A673 (cell line): Measurements from ENCODE around the gene ATXN2. TPM values are rescaled to one million over a fixed set of nuclear protein-coding genes. Genes with fewer than 3 reads are reported as not detected.
"Not testable (repeated sequence)": the region's sequence is repeated elsewhere in the genome, so short reads cannot be mapped to it uniquely, and the experiment has no call there.

Experiments used
- BruUV-seq: library from RNA; stranded (reverse); fragments of 400-500 nt; replicated peaks from 2 replicates; lab custom pipeline; 2021; lab: Mats Ljungman, UMichigan
- CTCF ChIA-PET: fragments of 300-600 bp; sonication (Branson Sonifier 250); formaldehyde crosslinking; loops from one replicate; lab custom pipeline; 2022; ENCODE audit warnings: antibody characterized with exemption; lab: Charles Lee
- POLR2A ChIA-PET: fragments of 300-600 bp; sonication (Branson Sonifier 250); formaldehyde crosslinking; loops from one replicate; lab custom pipeline; 2022; ENCODE audit warnings: antibody characterized with exemption; ENCODE audit not compliant: low non-redundant PET; lab: Charles Lee
- DNase-seq: peaks from one replicate; pipeline ENCODE4 v3.0.0-alpha.2; 2015; ENCODE audit warnings: low spot score
- H3K27ac ChIP-seq: fragments of 200-600 bp; sonication (generic); 2 replicates; pipeline ENCODE4 v1.5.1; 2016; ENCODE audit warnings: mixed run types, low read depth, mild to moderate bottlenecking, mixed read lengths, antibody characterized with exemption, low read length; ENCODE audit not compliant: poor library complexity, severe bottlenecking
- H3K27me3 ChIP-seq: fragments of 200-600 bp; sonication (generic); replicated peaks from 2 replicates; pipeline ENCODE4 v1.6.1; 2017; ENCODE audit warnings: mixed run types, low read depth, mild to moderate bottlenecking, mixed read lengths, antibody characterized with exemption, low read length; ENCODE audit not compliant: insufficient read depth, poor library complexity
- H3K36me3 ChIP-seq: fragments of 200-600 bp; sonication (generic); 2 replicates; pipeline ENCODE4 v1.6.1; 2016; ENCODE audit warnings: mixed run types, mild to moderate bottlenecking, mixed read lengths, antibody characterized with exemption, low read length; ENCODE audit not compliant: insufficient read depth, poor library complexity, severe bottlenecking
- H3K4me1 ChIP-seq: fragments of 200-600 bp; sonication (generic); 2 replicates; pipeline ENCODE4 v1.6.1; 2017; ENCODE audit warnings: mixed run types, mild to moderate bottlenecking, mixed read lengths, antibody characterized with exemption, low read length; ENCODE audit not compliant: insufficient read depth, poor library complexity, severe bottlenecking
- H3K4me3 ChIP-seq: fragments of 200-600 bp; sonication (generic); 2 replicates; pipeline ENCODE4 v1.5.1; 2016; ENCODE audit warnings: low read depth, mixed run types, mild to moderate bottlenecking, mixed read lengths, low read length; ENCODE audit not compliant: poor library complexity, severe bottlenecking
- H3K9me3 ChIP-seq: fragments of 200-600 bp; sonication (generic); 2 replicates; pipeline ENCODE4 v1.6.1; 2016; ENCODE audit warnings: mixed run types, low read depth, mild to moderate bottlenecking, mixed read lengths, antibody characterized with exemption, low read length; ENCODE audit not compliant: poor library complexity, severe bottlenecking
- EZH2 ChIP-seq: fragments of 200-600 bp; sonication (generic); IDR thresholded peaks from 2 replicates; pipeline ENCODE4 v1.6.1; 2017; ENCODE audit warnings: borderline replicate concordance, low read depth, mild to moderate bottlenecking, mixed read lengths, antibody characterized with exemption, low read length; ENCODE audit not compliant: poor library complexity, severe bottlenecking
- intact Hi-C: fragments of 100-400 bp; cut with micrococcal nuclease; formaldehyde crosslinking; loops from one replicate; pipeline ENCODE4 v1.10.0; 2022; ENCODE audit not compliant: unreplicated experiment
- total RNA-seq: library from RNA; stranded (reverse); gene quantifications from 2 replicates; pipeline ENCODE4 v1.2.3, GENCODE V29; 2021
- TF ChIP-seq, protein P1 (sequence below): fragments of 300-800, 200-600 bp; sonication (generic); conservative IDR thresholded peaks from 2 replicates; pipeline ENCODE4 v1.5.1; 2017; ENCODE audit warnings: low read depth, mild to moderate bottlenecking, antibody characterized with exemption, low read length, moderate library complexity, mixed read lengths

ATXN2 gene
- total RNA-seq, 1 experiment from 2014 or later = 94.4 TPM

DNA sequence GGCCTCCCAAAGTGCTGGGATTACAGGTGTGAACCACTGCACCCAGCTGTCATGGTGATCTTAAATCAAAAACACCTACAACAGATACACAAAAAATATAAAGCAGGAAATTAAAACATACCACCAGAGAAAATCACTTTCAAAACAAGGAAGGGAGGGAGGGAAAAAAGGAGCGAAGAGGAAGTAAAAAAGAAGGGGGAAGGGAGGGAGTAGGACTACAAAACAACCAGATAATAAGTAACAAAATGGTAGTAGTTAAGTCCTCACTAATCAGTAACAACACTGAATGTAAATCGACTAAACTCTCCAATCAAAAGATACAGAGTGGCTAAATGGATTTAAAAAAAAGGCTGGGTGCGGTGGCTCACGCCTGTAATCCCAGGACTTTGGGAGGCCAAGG, 104.4 kb downstream of the ATXN2 start:
- H3K4me1 ChIP-seq = no peaks in the 10 kb centered on the region
- ChIA-PET CTCF (interaction anchor here (0.7 kb wide), 1 partner anchor 318 kb away, joined by 12 read pairs; no protein-coding TSS in a partner anchor), POLR2A (no interaction called here)
- intact Hi-C loops = no loop called here
- H3K9me3 ChIP-seq = no peaks in the 10 kb centered on the region
- TF ChIP-seq, protein P1, sequence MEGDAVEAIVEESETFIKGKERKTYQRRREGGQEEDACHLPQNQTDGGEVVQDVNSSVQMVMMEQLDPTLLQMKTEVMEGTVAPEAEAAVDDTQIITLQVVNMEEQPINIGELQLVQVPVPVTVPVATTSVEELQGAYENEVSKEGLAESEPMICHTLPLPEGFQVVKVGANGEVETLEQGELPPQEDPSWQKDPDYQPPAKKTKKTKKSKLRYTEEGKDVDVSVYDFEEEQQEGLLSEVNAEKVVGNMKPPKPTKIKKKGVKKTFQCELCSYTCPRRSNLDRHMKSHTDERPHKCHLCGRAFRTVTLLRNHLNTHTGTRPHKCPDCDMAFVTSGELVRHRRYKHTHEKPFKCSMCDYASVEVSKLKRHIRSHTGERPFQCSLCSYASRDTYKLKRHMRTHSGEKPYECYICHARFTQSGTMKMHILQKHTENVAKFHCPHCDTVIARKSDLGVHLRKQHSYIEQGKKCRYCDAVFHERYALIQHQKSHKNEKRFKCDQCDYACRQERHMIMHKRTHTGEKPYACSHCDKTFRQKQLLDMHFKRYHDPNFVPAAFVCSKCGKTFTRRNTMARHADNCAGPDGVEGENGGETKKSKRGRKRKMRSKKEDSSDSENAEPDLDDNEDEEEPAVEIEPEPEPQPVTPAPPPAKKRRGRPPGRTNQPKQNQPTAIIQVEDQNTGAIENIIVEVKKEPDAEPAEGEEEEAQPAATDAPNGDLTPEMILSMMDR = no peak
- no peak for TF ChIP-seq EZH2
- no peak overlapping the region for H3K4me3 ChIP-seq
- no peak overlapping the region for H3K27ac ChIP-seq
- H3K36me3 ChIP-seq = peaks cover 45% of the 10 kb centered on the region
- H3K27me3 ChIP-seq = no peaks in the 10 kb centered on the region
- no peak for DNase-seq
- no TSS peak for BruUV-seq

DNA sequence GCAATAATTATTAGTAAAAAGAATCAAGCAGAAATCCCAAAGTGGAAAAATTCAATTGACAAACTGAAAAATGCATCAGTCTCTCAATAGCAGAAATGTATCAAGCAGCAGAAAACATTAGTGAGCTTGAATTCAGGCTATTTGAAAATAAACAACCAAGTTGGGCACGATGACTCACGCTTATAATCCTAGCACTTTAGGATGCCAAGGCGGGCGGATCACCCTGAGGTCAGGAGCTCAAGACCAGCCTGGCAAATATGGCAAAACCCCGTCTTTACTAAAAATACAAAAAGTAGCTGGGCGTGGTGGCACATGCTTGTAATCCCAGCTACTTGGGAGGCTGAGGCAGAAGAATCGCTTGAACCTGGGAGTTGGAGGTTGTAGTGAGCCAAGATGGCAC, 106.1 kb downstream of the ATXN2 start:
- intact Hi-C loops, DNase-seq, H3K9me3 ChIP-seq, POLR2A ChIA-PET, H3K4me1 ChIP-seq, BruUV-seq, H3K27me3 ChIP-seq, H3K4me3 ChIP-seq, H3K27ac ChIP-seq: not testable (repeated sequence)
- peaks cover 47% of the 10 kb centered on the region for H3K36me3 ChIP-seq
- CTCF ChIA-PET = interaction anchor here (0.7 kb wide), 1 partner anchor 49 kb away, joined by 3 read pairs; no protein-coding TSS in a partner anchor

DNA sequence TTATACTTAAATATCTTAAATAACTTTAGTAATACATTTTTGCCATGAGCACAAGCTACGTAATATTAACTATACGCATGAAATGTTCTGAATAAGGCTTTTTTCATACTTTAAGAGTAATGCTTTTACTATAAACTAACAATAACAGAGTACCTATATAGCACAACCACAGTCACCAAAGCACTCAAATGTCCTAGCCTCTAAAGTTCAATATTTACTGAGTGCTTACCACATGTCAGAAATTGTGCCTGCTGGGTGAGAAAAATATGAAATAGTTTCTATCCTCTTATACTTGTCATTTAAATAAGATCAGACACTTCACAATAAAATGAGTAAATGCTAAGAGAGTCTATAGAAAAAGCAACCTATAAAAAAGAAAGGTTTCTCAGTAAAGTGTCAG, 110.3 kb downstream of the ATXN2 start:
- Histone ChIP-seq H3K27ac (no peak overlapping the region), H3K36me3 (peaks cover 61% of the 10 kb centered on the region), H3K4me1 (no peaks in the 10 kb centered on the region), H3K27me3 (no peaks in the 10 kb centered on the region), H3K9me3 (no peaks in the 10 kb centered on the region), H3K4me3 (no peak overlapping the region)
- DNase-seq = no peak
- POLR2A ChIA-PET = no interaction called here
- CTCF ChIA-PET = no interaction called here
- BruUV-seq = no TSS peak
- intact Hi-C loops = no loop called here
- no peak for TF ChIP-seq EZH2

DNA sequence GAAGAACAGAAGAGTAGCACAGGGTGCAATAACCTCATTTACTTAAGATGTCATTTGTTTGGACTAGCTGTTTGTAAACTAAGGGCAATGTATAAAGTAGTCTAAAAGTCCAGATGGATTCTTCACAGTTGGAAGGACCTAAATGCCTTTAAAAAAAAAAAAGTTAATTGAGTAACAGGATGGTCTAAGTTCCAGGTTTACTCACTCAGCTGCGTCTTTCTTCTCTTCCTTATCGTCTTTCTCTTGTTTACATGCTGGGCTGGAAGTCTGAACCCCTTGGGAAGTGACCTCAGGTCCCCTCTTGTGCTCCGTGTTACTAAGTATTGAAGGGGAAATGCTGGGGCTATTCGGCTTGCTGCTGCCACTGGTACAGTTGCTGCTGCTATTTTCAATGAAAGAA, 110.8 kb downstream of the ATXN2 start:
- ChIA-PET POLR2A (no interaction called here), CTCF (no interaction called here)
- TF ChIP-seq, protein P1 = no peak
- TF ChIP-seq EZH2 = no peak
- H3K36me3 ChIP-seq = peaks cover 64% of the 10 kb centered on the region
- no peak overlapping the region for H3K4me3 ChIP-seq
- H3K9me3 ChIP-seq = no peaks in the 10 kb centered on the region
- H3K27ac ChIP-seq = no peak overlapping the region
- H3K27me3 ChIP-seq = no peaks in the 10 kb centered on the region
- no peaks in the 10 kb centered on the region for H3K4me1 ChIP-seq
- no peak for DNase-seq
- BruUV-seq = no TSS peak
- intact Hi-C loops = no loop called here
